HG02981 (cell line): ENCODE data around the gene TAS1R2.
"Not testable (repeated sequence)": the region's sequence is repeated elsewhere in the genome, so short reads cannot be mapped to it uniquely, and the experiment has no call there.

Source experiments
- ATAC-seq: cut with Tn5 transposase; IDR thresholded peaks from one replicate; pipeline ENCODE4 v1.9.1; 2021; ENCODE audit warnings: mild to moderate bottlenecking, moderate library complexity; ENCODE audit not compliant: unreplicated experiment

TAS1R2 gene

DNA sequence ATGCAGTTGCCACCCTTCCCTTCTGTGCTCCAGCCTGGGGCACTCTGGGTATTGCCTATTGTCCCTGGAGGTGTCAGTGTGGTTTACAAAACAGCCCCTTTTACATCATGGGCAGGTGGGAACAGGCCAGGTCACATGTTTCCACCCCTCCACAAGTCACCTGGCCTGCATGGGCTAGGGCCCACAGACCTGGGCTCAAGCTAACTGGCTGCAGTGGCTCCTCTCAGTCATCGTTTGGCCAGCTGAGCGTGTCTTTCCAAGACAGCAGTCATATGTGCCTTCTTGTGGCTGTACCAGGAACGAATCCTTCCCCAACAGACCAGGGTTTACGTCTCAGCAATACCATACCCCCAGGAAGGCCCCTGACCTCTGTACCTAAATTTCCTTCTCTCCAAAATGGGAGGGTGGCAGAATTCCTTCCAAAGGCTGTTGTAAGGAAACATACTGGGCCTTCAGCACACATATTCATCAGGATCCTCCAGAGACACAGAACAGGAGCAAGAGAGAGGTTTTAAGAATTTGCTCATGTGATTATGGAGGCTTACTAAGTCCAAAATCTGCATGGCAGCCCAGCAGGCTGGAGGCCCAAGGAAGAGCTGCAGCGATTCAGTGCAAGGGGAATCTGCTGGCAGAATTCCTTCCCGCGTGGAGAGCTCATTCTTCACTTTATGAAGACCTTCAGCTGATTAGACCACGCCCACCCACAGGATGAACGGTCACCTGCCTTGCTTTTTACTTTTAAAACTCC, 10.6 kb upstream of the TAS1R2 start:
- no peak for ATAC-seq

DNA sequence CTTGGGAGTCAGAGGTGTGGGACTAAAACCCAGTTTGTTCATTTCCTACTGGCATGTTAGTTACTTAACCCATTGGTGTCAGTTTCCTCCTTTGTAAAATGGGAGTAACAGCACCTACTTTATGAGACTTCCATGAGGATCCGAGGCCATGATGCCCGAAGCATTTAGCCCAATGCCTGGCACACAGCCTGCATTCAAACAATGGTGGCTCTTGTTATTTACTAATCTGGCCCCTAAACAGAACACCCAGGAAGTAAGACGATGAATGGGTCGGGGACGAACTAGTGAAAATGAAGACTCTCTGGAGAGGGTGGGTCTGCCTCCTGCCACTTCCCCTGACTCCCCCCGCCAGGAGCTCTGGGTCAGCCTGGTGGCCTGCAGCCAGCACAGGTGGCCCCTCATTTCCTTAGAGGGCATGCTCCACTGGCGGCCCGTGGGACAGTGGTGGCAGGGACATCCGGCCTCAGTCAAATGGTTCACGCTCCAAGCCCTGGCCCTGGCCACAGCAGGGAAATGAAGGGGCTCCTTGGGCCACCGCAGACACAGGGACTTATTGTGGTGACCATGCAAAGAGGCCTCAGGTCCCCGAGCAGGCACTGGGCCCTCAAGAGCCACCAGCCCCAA, 9.5 kb upstream of the TAS1R2 start:
- ATAC-seq, result no peak

DNA sequence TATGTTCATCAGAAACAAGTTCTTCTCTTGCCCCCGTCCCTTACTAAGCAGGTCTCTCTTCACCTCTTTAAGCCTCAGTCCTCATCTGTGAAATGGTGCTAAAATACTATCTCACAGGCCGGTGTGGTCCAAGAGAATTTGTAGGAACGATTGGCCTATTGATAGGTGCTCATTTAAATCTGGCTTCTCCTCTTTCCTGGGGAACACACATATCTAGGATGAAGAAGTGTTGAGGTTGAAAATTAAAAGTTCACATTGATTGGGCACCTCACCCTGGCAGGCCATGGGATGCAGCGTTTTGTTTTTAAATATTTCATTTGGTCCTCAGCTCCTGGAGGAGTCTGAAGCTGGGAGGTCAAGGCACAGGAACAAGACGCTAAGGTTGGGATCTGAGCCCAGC, 8.9 kb upstream of the TAS1R2 start:
- no peak for ATAC-seq

DNA sequence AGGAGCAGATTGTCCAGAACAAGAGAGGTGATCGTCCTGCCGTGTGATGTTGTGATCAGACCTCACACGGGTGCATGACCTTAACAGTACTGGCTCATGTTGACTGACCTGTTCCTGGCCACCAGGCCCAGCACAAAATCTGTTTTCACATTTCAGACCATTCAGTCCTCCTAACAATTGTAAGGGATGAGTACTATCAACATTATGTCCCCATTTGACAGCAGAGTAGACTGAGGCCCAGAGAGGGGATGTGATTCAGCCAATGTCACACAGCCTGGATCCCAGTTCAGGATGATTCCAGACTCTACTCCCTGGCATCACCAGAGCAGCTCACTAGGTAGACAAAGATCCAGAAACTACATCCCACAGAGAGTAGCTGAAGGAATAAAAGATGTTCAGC, 7.4 kb upstream of the TAS1R2 start:
- ATAC-seq, result no peak

DNA sequence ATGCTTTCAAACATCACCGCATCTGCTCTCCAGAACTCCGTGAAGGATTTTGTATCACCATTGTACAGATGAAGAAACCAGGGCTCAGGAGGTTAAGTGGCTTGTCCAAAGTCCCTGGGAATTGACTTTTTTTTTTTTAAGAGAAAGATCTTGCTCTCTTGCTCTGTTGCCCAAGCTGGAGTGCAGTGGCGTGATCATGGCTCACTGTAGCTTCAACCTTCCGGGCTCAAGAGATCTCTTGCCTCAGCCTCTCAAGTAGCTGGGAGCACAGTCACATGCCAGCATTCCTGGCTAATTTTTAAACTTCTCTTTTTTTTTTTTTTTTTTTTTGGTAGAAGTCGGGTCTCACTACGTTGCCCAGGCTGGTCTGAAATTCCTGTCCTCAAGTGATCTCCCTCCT, 6.9 kb upstream of the TAS1R2 start:
- no peak for ATAC-seq

DNA sequence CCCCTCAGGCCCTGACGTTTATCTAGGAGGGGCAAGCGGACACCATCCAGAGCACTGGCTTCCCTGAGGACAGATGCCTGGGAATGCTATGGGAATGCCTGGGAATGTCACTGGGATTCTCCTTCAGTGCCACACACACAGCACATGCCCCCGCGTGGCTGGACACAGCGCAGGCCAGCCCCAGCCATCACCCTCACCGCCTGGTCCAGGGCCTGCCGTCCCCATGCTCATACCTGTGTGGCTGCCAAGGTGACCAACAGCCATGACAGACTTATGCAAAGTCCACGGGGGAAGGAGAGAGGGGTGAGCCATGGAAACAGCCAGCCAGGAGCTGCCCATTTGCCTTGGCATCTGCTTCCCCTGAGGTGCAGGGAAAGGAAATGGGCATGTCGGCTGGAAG, 5.7 kb upstream of the TAS1R2 start:
- no peak for ATAC-seq

DNA sequence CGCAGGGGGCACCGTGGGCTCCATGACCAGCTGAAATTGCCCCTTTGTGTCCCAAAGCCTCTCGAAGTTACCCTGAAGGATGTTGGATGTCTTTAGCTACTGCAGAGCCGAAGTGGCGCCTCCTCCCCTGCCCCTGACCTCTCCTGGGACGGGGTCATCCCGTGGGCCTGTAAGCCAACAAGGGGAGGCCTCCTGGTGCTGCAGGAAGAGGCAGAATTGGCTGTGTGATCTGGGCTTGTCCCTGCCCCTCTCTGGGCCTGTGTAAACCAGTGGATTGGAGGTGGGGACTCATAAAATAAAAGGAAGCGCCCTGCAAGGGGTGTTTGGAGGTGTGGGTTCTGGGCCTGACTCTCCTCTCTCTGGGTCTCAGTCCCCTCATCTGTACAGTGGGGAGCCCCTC, 2.1 kb upstream of the TAS1R2 start:
- ATAC-seq, result no peak

DNA sequence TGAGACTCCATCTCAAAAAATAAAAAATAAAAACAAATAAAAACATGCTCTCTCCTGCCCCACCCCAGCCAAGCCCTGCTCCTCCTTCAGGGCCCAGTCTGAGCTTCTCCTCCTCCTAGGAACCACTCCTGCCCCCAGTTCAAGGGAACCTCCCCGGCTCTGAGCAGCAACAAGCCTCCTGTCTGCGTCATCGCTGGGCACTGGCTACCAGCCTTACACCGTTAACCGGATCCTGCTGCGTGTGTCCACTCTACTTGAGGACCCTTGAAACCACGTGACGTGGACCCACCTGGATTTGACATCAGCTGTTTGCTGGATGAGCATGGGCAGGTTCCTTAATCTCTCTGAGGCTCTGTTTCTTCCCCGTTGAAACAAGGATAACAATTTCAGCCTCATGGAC, 1.6 kb upstream of the TAS1R2 start:
- ATAC-seq, result no peak

DNA sequence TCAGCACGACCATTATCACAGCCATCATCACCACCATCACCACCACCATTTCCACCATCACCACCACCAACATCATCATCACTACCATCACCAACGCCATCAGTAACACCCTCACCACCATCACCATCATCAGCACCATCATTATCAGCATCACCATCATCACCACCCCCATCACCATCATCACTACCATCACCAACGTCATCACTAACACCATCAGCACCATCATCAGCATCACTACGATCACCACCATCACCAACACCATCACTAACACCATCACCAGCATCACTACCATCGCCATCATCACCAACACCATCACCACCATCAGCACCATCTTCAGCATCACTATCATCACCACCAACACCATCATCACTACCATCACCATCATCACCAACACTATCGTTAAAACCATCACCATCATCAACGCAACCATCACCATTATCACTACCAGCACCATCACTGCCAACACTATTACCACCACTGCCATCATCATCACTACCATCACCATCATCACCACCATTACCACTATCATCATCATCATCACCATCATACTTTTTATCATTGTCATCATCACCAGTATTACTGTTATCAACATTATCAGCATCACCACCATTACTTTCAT, 1.3 kb downstream of the TAS1R2 start:
- no peak for ATAC-seq

DNA sequence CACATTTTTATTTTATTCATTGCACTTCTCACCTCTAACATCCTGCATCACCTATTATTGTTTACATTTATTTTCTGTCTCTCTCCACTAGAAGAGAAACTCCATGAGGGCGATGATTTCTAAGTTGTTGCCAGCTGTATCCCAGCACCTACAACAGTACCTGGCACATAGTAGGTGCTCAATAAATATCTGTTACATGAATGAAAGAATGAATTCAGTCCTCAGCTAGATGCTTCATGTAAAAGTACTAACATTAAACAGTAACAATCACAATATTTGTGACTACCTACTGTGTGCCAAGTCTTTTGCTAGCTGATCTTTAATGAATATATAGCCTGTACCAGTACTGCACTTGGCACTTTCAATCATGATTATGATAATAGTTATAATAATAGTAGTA, 3.0 kb downstream of the TAS1R2 start:
- no peak for ATAC-seq

DNA sequence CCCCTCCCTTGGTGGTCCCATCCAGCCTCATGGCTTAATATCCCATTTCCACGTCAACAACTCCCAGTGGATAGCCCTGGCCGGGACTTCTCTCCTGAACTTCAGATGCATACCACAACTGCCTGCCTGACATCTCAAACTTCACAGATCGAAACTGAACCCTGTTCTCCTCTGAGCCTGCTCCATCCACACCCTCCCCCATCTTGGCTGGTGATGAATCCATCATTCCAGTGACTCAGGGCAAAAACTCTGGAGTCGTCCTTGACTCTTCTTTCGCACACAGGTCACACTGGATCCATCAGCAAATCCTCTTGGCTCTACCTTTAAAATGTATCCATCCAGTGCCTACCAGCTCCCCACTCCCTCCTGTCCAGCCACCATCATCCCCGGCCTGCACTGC, 3.9 kb downstream of the TAS1R2 start:
- no peak for ATAC-seq

DNA sequence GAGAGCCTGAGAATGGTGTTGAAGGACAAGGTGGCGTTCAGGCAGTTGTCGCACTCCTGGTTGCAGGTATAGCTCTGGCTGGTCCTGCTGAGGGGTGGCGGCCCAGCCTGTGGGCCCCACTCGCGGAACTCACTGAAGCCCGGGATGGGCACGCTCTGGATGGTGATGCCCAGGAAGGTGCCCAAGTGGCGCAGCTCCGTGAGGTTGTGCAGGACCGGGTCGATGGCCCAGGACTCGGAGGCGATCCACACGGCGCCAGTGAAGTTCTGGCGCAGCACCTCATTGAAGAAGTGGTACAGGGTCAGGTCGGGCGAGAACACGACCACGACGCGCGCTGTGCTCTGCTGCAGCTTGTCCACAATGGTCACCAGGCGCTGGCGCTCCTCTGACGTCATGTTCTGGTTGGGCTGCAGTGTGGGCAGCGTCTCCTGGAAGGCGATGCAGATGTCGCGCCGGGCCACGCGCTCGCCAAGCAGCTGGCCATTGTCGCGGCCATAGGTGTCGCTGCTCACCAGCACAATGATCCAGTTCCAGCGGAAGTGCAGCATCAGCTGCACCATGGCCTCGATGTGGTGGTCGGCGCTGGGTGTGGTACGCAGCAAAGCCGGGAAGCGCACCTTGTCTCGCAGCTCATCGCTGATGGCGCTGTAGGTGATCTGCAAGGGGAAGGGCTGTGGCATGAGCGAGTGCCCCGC, 5.0 kb downstream of the TAS1R2 start:
- ATAC-seq, result no peak

DNA sequence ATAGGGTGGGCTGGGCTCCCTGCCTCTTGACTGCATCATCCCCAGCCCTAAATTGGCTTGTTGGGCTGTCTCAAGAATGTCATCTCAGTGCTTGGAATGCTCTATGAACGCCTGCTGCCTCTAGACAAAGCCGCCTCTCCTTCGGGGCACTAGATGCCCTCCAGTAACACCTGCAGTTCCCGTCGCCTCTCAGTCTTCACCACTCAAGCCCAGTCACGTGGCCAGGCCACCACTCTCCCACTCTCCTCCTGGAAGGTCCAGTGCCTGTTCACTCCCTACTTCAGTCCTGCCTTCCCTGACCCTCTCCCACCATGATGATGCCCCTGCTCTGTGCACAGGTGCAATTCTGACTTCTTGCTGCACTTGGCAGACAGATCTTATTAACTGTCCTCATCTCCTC, 7.0 kb downstream of the TAS1R2 start:
- ATAC-seq, result no peak

DNA sequence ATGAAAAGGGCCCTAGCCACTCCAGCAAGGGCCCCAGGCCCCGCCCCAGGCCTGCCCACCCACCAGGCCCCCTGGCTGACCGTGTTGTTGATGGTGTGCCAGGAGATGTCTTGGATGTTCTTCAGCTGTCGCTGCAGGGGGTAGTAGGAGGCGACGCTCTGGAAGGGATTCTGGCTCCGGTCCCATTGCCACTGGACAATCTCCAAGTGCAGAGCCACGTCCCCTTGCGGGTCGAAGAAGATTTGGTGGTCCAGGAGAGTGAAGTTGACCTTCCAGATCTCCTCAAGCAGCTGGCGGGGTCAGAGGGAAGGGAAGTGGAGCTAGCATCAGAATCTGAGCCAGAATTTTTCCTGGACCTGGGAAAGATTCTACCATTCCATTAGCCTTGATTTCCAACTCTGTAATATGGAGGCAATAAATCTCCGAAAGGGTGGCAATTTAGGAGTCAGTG, 10.2 kb downstream of the TAS1R2 start:
- no peak for ATAC-seq

DNA sequence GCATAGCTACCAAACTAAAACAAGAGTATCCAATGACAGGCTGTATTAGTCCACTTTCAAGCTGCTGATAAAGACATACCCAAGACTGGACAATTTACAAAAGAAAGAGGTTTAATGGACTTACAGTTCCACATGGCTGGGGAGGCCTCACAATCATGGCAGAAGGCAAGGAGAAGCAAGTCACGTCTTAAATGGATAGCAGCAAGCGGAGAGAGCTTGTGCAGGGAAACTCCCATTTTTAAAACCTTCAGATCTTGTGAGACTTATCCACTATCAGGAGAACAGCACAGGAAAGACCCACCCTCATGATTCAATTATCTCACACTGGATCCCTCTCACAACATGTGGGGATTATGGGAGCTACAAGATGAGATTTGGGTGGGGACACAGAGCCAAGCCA, 11.7 kb downstream of the TAS1R2 start:
- not testable (repeated sequence) for ATAC-seq

DNA sequence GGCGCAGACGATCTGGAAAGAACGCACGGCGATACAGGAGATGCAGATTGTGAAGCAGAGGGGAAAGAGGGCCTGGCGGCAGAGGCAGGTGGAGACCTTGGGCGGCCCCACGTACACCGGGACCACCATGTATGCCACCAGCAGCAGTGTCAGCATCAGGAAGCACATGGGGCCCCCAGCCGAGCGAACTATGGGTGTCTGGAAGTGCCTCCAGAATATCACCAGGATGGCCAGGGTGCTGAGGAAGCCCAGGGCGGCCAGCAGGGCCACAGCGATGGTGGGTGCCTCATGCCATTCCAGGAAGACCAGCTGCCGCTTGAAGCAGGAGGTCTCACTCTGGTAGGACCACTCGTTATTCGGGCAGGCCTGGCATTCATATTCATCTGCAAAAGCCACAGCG, 19.3 kb downstream of the TAS1R2 start:
- no peak for ATAC-seq

DNA sequence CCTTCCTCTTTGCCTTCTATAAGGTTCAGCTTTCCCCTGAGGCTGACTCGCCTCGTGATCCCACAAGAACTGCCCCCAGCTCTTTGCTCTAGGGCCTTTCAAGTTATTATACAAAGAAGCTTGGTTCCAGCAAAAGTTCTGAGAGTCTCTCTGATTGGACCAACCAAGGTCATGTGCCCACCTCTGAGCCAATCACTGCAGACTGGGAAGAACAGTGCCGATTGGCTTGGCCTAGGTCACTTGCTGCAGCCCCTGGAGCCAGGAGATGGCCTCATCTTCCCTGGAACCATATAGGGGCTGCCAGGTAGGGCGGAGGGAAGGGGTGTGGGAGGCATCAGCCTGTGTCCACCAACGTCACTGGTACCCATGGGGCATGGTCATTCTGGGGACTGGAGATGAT, 22.8 kb downstream of the TAS1R2 start:
- ATAC-seq, result no peak

DNA sequence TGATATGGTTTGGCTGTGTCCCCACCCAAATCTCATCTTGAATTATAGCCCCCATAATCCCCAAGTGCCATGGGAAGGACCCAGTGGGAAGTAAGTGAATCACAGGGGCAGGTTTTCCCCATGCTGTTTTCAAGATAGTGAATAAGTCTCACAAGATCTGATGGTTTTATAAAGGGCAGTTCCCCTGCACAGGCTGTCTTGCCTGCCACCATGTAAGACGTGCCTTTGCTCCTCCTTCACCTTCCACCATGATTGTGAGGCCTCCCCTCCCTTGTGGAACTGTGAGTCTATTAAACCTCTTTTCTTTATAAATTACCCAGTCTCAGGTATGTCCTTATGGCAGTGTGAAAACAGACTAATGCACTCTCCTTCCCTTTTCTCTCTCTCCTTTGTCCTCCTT, 27.1 kb downstream of the TAS1R2 start:
- ATAC-seq, result not testable (repeated sequence)

DNA sequence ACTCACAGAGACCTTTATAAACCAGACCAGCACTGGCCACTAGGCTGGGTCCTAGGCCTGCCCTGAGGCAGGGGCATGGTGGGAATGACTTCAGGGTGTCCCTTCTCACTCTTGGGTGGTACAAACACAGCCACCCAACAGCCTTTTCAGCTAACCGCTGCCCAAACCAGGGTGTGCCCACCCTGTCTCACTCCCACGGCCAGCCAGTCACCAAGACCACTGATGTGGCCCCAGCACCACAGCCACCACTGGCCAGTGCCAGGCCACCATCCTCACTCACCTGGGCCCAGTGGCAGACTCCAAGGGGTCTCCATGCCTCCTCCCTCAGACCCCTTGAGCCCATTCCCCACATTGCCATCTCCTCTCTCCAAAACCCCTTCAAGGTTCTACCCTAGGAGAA, 27.8 kb downstream of the TAS1R2 start:
- no peak for ATAC-seq

DNA sequence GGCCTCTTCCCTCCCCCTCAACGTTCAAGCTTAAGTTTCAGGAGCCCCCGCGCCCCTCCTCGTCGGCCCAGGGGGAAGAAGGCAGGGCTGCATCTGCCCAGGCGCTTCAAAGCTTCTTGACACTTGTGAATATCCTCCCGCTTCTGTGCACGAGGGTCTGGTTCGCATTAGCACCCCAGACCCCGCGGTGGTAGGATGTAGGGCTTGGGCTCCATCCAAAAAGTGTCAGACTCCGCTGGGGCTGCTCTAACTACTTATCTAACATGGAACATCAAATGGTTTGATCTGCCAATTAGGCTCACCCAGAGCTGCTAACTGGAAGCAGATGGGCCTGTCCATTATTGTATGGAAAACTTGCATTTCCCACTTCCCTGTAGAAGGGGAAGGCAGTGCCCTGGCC, 28.9 kb downstream of the TAS1R2 start:
- ATAC-seq, result no peak

DNA sequence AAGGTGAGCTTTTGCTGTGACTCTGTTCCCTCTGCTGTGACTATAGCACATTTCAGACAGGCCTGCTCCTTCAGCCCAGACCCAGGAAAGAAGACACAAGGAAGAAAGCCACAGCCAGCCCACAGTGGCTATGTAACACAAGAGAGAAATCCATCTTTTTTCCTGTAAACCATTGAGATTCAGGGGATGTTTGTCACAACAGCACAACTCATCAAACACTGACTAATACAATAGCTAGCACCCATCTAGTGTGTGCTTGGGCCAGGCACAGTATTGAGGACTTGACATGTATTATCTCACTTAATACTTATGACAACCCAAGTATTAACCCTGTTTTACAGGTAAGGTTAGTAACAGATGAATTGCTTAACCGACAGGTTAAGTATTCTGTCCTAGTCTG, 29.8 kb downstream of the TAS1R2 start:
- no peak for ATAC-seq

DNA sequence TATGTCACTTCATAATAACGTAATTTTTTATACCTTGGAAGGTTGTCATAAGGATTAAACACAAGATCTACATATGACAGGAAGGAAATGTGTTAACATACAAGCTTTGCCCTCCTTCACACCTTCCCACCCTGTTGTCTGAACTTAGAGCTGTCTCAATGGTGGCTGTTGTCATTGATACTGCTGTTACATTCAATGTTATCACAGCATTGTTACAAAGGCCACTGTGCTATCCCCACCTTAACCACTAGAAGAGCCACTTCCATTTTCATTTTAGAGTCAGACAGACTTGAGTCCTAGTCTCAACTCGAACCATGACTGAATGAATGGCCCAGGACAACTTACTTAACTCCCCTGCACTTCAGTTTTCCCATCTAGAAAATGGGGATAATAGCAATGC, 31.2 kb downstream of the TAS1R2 start:
- ATAC-seq, result no peak
